GM12873 (cell line): ENCODE results near the gene UNC119B.

Experiments
- TF ChIP-seq, protein P1 (sequence below): IDR thresholded peaks from 2 replicates; pipeline ENCODE4 v1.5.1; 2012; ENCODE audit warnings: low read depth, mild to moderate bottlenecking, moderate library complexity, low read length, control low read depth; ENCODE audit not compliant: insufficient read depth; ENCODE audit errors: missing control alignments

Gene UNC119B

DNA sequence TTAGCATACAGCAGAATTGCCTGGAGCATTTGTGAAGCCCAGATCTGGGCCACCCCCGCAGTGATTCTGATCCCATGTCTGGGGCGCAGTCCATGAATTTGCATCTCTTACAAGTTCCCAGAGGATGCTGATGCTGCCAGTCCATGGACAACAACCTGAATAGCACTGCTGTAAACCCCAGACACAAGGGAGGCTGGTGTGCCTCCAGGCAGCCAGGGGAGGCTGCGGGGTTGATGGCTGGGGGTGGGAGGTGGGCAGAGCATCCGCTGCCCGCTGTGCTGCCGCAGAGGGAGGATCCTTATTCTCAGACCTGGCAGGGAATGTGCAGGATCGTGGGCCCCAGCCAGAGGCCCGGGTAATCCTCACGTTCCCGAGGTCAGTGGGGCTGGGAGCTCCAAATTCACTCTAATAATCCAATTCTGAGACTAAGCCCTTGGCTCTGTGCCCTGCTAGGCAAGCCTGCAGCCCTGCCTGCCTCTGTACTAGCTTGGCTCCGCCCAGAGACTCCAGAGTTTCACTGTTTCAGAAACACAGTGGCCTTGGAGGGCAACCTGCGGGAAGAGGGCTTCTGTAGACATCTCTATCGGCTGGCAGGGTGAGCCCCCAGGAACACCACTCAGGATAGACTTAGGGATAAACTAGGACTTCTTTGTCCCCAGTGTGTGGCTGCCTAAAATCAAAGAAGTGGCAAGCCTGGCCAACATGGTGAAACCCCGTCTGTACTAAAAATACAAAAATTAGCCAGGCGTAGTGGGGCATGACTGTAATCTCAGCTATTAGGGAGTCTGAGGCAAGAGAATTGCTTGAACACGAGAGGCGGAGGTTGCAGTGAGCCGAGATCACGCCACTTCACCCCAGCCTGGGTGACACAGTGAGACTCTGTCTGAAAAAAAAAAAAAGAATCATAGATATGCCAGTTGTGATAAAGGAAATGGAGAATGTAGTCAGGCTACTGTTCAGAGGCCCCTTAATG, 41.1 kb upstream of the UNC119B start:
- TF ChIP-seq, protein P1, sequence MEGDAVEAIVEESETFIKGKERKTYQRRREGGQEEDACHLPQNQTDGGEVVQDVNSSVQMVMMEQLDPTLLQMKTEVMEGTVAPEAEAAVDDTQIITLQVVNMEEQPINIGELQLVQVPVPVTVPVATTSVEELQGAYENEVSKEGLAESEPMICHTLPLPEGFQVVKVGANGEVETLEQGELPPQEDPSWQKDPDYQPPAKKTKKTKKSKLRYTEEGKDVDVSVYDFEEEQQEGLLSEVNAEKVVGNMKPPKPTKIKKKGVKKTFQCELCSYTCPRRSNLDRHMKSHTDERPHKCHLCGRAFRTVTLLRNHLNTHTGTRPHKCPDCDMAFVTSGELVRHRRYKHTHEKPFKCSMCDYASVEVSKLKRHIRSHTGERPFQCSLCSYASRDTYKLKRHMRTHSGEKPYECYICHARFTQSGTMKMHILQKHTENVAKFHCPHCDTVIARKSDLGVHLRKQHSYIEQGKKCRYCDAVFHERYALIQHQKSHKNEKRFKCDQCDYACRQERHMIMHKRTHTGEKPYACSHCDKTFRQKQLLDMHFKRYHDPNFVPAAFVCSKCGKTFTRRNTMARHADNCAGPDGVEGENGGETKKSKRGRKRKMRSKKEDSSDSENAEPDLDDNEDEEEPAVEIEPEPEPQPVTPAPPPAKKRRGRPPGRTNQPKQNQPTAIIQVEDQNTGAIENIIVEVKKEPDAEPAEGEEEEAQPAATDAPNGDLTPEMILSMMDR, result no peak

DNA sequence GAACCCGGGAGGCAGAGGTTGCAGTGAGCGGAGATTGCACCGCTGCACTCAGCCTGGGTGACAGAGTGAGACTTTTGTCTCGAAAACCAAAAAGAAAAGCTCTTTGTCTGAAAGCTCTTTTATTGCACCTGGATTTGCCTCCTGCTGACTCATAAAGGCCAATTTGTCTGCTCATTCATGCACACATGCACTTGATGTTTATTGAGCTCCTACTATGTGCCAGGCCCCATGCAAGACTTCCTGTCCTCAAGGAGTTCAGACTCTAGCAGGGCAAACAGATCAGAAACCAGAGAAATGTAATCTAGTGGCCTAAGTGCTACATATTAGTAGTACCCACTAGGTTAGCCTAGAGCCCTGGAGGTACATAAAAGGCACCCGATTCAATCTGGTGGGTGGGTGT, 39.6 kb upstream of the UNC119B start:
- TF ChIP-seq, protein P1, result no peak

DNA sequence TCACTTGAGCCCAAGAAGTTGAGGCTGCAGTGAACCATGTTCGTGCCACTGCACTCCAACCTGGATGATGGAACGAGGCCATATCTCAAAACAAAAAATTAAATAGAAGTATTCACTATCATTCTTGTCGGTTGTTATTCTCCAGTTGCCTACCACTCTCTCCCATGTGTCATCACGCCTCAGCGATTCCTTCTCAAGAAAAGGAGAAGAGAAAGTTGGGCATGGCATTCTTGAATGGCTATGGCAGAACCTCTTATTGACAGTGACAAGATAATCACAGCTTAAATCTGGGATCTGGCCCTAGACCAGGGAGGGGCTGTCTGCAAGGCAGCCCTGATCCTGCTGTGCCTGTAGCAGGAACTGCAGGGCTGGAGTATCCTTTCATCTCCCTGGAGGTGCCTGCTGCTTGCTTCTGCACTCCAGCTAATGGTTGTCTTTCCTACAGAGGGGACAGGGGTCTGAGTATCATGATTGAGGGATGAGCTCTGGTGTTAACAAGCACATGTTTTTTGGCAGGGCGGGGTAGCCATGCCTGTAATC, 36.1 kb upstream of the UNC119B start:
- TF ChIP-seq, protein P1, result no peak

DNA sequence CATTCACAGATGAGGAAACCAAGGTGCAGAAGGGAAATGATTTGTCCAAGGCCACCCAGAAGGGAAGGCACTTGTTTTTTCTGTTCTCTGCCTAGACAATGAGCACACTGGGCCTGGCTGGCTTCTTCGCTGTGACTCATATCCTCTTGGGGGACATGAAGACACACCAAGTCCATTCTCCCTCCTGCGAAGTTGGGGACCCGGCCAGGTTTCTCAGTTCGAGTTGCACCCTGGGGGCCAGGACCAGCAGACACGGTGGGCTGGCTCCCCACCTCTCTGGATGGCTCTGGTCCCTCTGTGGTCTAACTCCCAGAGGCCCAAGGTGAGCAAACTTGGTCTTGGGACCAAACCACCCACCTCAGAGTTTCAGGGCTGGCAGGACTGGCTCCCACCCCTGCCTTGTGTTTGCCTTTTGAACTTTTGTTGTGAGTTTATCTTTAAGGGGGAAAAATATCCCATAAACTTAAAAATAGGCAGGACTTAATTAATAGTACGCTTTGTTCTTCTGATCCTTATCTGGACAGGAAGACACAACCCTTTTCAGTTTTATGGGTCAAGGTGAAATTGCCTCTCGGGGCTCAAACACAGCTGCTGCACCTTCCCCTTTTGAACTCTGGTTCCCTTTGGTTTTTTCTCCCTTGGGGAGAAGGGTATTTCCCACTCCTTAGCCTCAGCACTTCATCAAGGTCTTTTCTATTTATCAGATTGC, 32.3 kb upstream of the UNC119B start:
- TF ChIP-seq, protein P1, result no peak

DNA sequence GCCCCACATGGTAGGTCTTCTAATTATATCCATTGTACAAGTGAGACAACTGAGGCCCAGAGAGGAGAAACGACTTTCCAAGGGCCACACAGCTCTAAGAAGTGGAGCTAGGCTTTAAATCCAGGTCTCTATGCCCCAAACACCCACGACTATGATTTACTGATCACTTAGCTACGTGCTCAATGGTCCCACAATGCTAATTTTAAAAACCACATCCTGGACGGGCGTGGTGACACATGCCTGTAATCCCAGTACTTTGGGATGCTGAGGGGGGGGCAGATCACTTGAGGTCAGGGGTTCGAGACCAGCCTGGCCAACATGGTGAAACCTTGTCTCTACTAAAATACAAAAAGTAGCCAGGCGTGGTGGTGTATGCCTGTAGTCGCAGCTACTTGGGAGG, 31.7 kb upstream of the UNC119B start:
- TF ChIP-seq, protein P1, result no peak

DNA sequence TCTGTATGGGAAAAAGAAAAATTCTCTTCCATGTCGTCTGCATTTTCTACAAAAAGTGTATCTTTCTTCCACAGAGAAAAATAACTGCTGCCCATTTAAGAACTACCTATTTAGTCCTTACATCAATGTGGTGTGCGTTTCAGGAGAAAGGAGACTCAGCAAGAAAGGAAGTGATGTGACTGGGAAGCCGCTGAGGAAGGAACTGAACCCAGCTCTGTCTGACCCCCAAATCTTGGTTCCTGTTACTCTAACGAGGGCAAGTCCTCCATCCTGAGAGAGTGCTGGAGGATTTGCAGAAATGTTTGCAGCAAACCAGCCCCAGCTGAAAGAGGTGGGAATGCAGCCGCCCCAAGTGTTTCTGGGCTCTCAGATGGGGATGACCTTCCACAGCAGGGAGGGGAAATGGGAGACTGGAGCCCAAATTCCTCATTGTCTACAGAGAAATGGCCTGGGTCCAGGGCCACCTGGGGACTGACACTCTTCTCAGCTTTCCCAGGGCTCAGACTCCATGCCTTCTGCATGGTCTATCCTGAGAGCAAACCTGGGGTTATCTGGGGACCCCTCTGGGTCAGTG, 30.0 kb upstream of the UNC119B start:
- TF ChIP-seq, protein P1, result no peak

DNA sequence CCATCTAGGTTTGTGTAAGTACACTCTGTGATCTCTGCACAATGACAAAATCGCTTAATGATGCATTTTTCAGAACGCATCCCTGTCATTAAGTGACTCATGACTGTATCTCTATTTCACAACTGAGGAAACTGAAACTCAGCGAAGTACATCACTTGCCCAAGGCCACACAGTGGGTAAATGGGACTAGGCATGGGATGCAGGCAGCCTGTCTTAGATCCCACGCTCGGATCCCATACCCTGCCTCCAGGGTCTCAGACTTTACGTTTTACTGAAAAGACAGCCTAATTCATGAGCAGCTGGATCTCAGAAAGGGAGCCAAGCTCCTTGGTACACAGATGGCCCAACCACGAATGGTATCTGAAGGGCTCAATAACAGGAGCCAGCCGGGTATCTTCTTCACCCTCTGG, 25.7 kb upstream of the UNC119B start:
- TF ChIP-seq, protein P1, result no peak
